ENCODE results near the gene CCDC9. TPM values are rescaled to one million over a fixed set of nuclear protein-coding genes. Genes with fewer than 3 reads are reported as not detected.

CCDC9 gene
- total and polyA plus RNA-seq, 2 of the 8 experiments (the other 6 are each of a cell fraction or from before 2014, with no cell fraction given), result 3.7 to 29.8 TPM

DNA sequence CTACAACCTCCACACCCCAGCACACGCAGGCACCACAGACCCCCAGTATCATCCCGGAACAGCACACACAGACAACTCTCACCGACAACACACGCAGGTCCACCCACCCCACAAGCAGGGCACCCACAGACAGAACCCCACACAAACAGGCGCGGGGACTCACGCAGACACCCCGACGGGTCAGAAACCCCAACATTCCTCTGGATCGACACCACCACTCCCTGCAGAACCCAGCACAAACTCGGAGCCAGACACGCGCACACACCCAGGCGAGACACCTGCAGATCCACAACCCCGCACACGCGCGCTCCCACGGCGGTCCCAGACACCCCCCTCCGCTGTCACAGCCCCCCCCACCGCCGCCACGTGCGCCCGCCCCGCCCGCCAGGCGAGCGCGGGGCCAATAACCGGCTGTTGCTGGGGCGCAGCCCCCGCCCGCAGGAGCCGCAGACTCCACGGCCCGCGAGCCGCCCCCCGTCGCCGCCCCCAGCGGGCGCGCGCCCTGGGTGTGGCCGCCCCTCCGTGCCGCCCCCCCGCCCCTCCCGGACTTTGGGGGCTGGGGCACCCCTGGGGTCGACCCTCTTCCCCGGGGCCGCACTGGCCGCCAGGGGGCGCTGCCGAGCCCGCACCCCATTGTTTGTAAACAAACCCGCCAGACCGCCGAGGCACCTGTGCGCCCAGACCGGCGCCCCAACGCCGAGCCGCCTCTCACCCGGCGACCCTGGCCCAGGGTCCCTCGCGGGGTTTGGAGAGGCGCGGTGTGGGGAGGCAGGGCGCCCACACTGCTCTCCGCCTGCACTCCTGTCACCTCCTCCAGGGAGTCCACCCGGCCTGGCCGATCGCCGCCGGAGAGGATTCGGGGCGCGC is 26.0 kb upstream of the CCDC9 start (continued):
- TF ChIP-seq SUZ12 (IDR thresholded peaks at IDR 0.05; ENCODE audit: low read length), result no peak
- TF ChIP-seq TEAD4 (IDR thresholded peaks at IDR 0.05; ENCODE audit: low read depth, low read length), result no peak
- TF ChIP-seq POLR2AphosphoS5 (IDR thresholded peaks at IDR 0.05; ENCODE audit: low read depth, low read length), result peak; percentile 67
- TF ChIP-seq RFX5 (IDR thresholded peaks at IDR 0.05; ENCODE audit: borderline replicate concordance, low read depth, low read length), result no peak
- no peak for TF ChIP-seq BRCA1 (IDR thresholded peaks at IDR 0.05; ENCODE audit: low read depth, low read length)
- peak; percentile 71; the same call in 1 of the 2 replicates for TF ChIP-seq MAX (IDR thresholded peaks at IDR 0.05)
- TF ChIP-seq POLR2A (IDR thresholded peaks at IDR 0.05; ENCODE audit: control extremely low read depth in 1 of 2, low read depth in 2 of 2, low read length in 2 of 2), result no peak
- TF ChIP-seq HDAC6 (IDR thresholded peaks at IDR 0.05; ENCODE audit: low read depth, low read length), result no peak
- peak; percentile 55; the same call in 1 of the 2 replicates for TF ChIP-seq KDM1A (IDR thresholded peaks at IDR 0.05; ENCODE audit: borderline replicate concordance, low read length)
- TF ChIP-seq SRF (IDR thresholded peaks at IDR 0.05; ENCODE audit: low read depth, low read length), result no peak
- TF ChIP-seq BACH1 (IDR thresholded peaks at IDR 0.05; ENCODE audit: low read length), result no peak
- TF ChIP-seq KDM5A (IDR thresholded peaks at IDR 0.05; ENCODE audit: low read length), result no peak
- TF ChIP-seq BCL11A (IDR thresholded peaks at IDR 0.05; ENCODE audit: low read depth in 2 of 2, low read length in 2 of 2), result no peak
- TF ChIP-seq, protein P1, sequence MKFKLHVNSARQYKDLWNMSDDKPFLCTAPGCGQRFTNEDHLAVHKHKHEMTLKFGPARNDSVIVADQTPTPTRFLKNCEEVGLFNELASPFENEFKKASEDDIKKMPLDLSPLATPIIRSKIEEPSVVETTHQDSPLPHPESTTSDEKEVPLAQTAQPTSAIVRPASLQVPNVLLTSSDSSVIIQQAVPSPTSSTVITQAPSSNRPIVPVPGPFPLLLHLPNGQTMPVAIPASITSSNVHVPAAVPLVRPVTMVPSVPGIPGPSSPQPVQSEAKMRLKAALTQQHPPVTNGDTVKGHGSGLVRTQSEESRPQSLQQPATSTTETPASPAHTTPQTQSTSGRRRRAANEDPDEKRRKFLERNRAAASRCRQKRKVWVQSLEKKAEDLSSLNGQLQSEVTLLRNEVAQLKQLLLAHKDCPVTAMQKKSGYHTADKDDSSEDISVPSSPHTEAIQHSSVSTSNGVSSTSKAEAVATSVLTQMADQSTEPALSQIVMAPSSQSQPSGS (IDR thresholded peaks at IDR 0.05; ENCODE audit: low read length), result no peak
- peak in 1 of 2 experiments; percentile 28; a peak in 1 of 3 replicates for TF ChIP-seq EP300 (IDR thresholded peaks at IDR 0.05; ENCODE audit: borderline replicate concordance in 1 of 2, low read depth in 2 of 2, low read length in 2 of 2)
- no peak for TF ChIP-seq TCF12 (IDR thresholded peaks at IDR 0.05; ENCODE audit: low read depth, low read length)
- TF ChIP-seq SIX5 (IDR thresholded peaks at IDR 0.05; ENCODE audit: low read depth, low read length), result no peak
- no peak for TF ChIP-seq SP4 (IDR thresholded peaks at IDR 0.05; ENCODE audit: low read length)
- no peak for TF ChIP-seq E2F6 (IDR thresholded peaks at IDR 0.05)
- TF ChIP-seq CBX8 (IDR thresholded peaks at IDR 0.05; ENCODE audit: borderline replicate concordance, low read depth, low read length), result no peak

All from H1 (cell line).